T-cell (primary cell): Measurements from ENCODE around the gene PSD. TPM values are rescaled to one million over a fixed set of nuclear protein-coding genes. Genes with fewer than 3 reads are reported as not detected.

Experiments used
- ATAC-seq, 4 experiments: fragments of 200-7000 bp in 3 of 4; fragments of 150-1000 bp in 1 of 4; cut with Tn5 transposase; replicated peaks in 1 of 4; 1 replicate in 3 of 4; 2 replicates in 1 of 4; pipeline ENCODE4 v1.10.0; 2021; ENCODE audit warnings: moderate library complexity in 3 of 4, mild to moderate bottlenecking in 2 of 4, moderate number of reproducible peaks in 1 of 4
- CTCF ChIA-PET, 2 donors: fragments of 300-600 bp; sonication (Branson Sonifier 250); formaldehyde crosslinking; loops; one replicate each; lab custom pipeline; 2022; ENCODE audit warnings: antibody characterized with exemption in 2 of 2; lab: Charles Lee
- POLR2A ChIA-PET, 2 donors: fragments of 300-600 bp; sonication (Branson Sonifier 250); formaldehyde crosslinking; loops; one replicate each; lab custom pipeline; 2022; ENCODE audit warnings: antibody characterized with exemption in 2 of 2; lab: Charles Lee
- DNase-seq, 35 experiments: peaks; one replicate each; pipeline versions ENCODE4 v3.0.0 to v3.0.0-alpha.2; 2013 to 2023
- H3K27ac ChIP-seq: one replicate; pipeline ENCODE4 v1.5.1; 2013; ENCODE audit warnings: low read length
- H3K27me3 ChIP-seq, 2 experiments: replicated peaks in 1 of 2; 1 replicate in 1 of 2; 2 replicates in 1 of 2; pipeline versions ENCODE4 v1.6.1 to v1.7.0; 2013; ENCODE audit warnings: low read length in 1 of 2, mixed read lengths in 1 of 2; ENCODE audit not compliant: control insufficient read depth in 2 of 2, insufficient read depth in 2 of 2; ENCODE audit errors: extremely low read depth in 1 of 2
- H3K36me3 ChIP-seq, 2 donors: 1 replicate in 1 of 2; 2 replicates in 1 of 2; pipeline versions ENCODE4 v1.6.1 to v1.7.0; 2013; ENCODE audit warnings: low read length in 1 of 2; ENCODE audit not compliant: control insufficient read depth in 2 of 2, insufficient read depth in 1 of 2; ENCODE audit errors: extremely low read depth in 1 of 2
- H3K4me1 ChIP-seq, 2 experiments: 1 replicate in 1 of 2; 2 replicates in 1 of 2; pipeline versions ENCODE4 v1.6.1 to v1.7.0; 2013; ENCODE audit warnings: low read length in 2 of 2, mixed read lengths in 1 of 2; ENCODE audit not compliant: insufficient read depth in 2 of 2, control insufficient read depth in 1 of 2; ENCODE audit errors: extremely low read depth in 1 of 2
- H3K4me3 ChIP-seq, 2 donors: 1 replicate in 1 of 2; 2 replicates in 1 of 2; pipeline versions ENCODE4 v1.5.1 to v1.7.0; 2013; ENCODE audit warnings: mild to moderate bottlenecking in 2 of 2, low read length in 1 of 2, moderate library complexity in 1 of 2; ENCODE audit not compliant: control insufficient read depth in 1 of 2; ENCODE audit errors: extremely low read depth in 1 of 2
- H3K9me3 ChIP-seq: 2 replicates; pipeline ENCODE4 v1.7.0; 2013
- H3K27ac Mint-ChIP-seq, 2 donors: one replicate each; pipeline ENCODE4 v1.8.0; 2020 to 2021; ENCODE audit warnings: mild to moderate bottlenecking in 2 of 2, mixed read lengths in 2 of 2
- H3K27me3 Mint-ChIP-seq, 2 donors: one replicate each; pipeline ENCODE4 v1.8.0; 2021 to 2022; ENCODE audit warnings: mixed read lengths in 2 of 2
- H3K36me3 Mint-ChIP-seq: one replicate; pipeline ENCODE4 v1.8.0; 2021; ENCODE audit warnings: mixed read lengths
- H3K4me1 Mint-ChIP-seq, 3 donors: one replicate each; pipeline ENCODE4 v1.8.0; 2020 to 2022; ENCODE audit warnings: mixed read lengths in 3 of 3, mild to moderate bottlenecking in 1 of 3
- H3K4me3 Mint-ChIP-seq, 3 donors: one replicate each; pipeline ENCODE4 v1.8.0; 2020 to 2022; ENCODE audit warnings: mild to moderate bottlenecking in 3 of 3, mixed read lengths in 3 of 3, moderate library complexity in 3 of 3
- H3K9me3 Mint-ChIP-seq, 3 donors: one replicate each; pipeline ENCODE4 v1.8.0; 2020 to 2022; ENCODE audit warnings: mixed read lengths in 3 of 3
- WGBS: methylation state at CpG from one replicate; pipeline ENCODE4 v1.1.5; 2013; ENCODE audit warnings: missing lambda C conversion rate; ENCODE audit not compliant: insufficient coverage; 5-methylcytosine and 5-hydroxymethylcytosine counted together
- total RNA-seq, 35 experiments: library from RNA in 6 of 35; stranded (reverse) in 6 of 35; fragments of 120-200 nt in 1 of 35; gene quantifications; one replicate each; pipeline versions ENCODE4 v1.2.1 to v1.2.4 and lab custom pipeline; 2013 to 2026

Gene PSD
- total RNA-seq, 5 donors from 2014 or later (not counting 1 experiment from before 2014, with no cell fraction given): 8.7 to 11.8 (median 8.8) TPM

GRCh38 chr10:102450124-102450373 lies 31.5 kb upstream of the PSD start:
- no peaks in the 10 kb centered on the region for H3K27me3 ChIP-seq
- CTCF ChIA-PET: interaction anchor here in 1 of 2 donors (1.6 to 2.6 kb wide), 3 partner anchors 11 to 57 kb away, joined by 5 to 12 read pairs (median 11); partner anchors contain the start of gene CUEDC2
- no peak for ATAC-seq
- H3K4me1 ChIP-seq: peaks cover 6 to 30% of the 10 kb centered on the region in 2 experiments
- H3K27ac ChIP-seq: peak overlapping the region; percentile 88
- Mint-ChIP-seq H3K27ac (peak overlapping the region; percentile 90 to 93), H3K36me3 (peaks cover 5% of the 10 kb centered on the region), H3K9me3 (no peaks in the 10 kb centered on the region), H3K4me1 (peaks cover 25 to 27% (median 25%) of the 10 kb centered on the region in 3 donors), H3K4me3 (peak overlapping the region; percentile 93 to 94 (median 93)), H3K27me3 (no peaks in the 10 kb centered on the region)
- H3K36me3 ChIP-seq: peaks cover 0 to 7% of the 10 kb centered on the region in 2 donors
- POLR2A ChIA-PET: interaction anchor here (0.7 to 0.8 kb wide), 4 partner anchors 12 to 216 kb away, joined by 3 to 4 read pairs (median 3); partner anchors contain the start of gene CUEDC2 (in 1 of the 2)
- H3K9me3 ChIP-seq: no peaks in the 10 kb centered on the region
- WGBS: under 1% methylated on average over 10 of the region's 11 CpGs
- DNase-seq: no peak
- H3K4me3 ChIP-seq: peak overlapping the region; percentile 89 to 93

- Histone ChIP-seq H3K4me3 (peak overlapping the region; percentile 89 to 93), H3K27ac (peak overlapping the region; percentile 88), H3K36me3 (peaks cover 0 to 7% of the 10 kb centered on the region in 2 donors), H3K4me1 (peaks cover 6 to 30% of the 10 kb centered on the region in 2 experiments), H3K27me3 (no peaks in the 10 kb centered on the region), H3K9me3 (no peaks in the 10 kb centered on the region)
- WGBS: no CpG with 5 or more reads among the region's 30 CpGs
- Mint-ChIP-seq H3K27ac (peak overlapping the region; percentile 90 to 93), H3K27me3 (no peaks in the 10 kb centered on the region), H3K4me3 (peak overlapping the region; percentile 93 to 94 (median 93)), H3K4me1 (peaks cover 25 to 27% (median 25%) of the 10 kb centered on the region in 3 donors), H3K36me3 (peaks cover 5% of the 10 kb centered on the region), H3K9me3 (no peaks in the 10 kb centered on the region)
- DNase-seq (peak; percentile 64 to 92 (median 86)), ATAC-seq (peak; percentile 51 to 74 (median 54))
- CTCF ChIA-PET: interaction anchor here in 1 of 2 donors (1.6 to 2.6 kb wide), 3 partner anchors 11 to 56 kb away, joined by 5 to 12 read pairs (median 11); partner anchors contain the start of gene CUEDC2
- POLR2A ChIA-PET: interaction anchor here (0.7 to 0.8 kb wide), 5 partner anchors 12 to 218 kb away, joined by 3 to 7 read pairs (median 3); partner anchors contain the start of gene CUEDC2 (in 1 of the 2)
These were observed 30.9 kb upstream of the PSD start for GRCh38 chr10:102449321-102450123.

- no CpG with 5 or more reads among the region's 2 CpGs for WGBS
- Histone ChIP-seq H3K27ac (no peak overlapping the region), H3K9me3 (no peaks in the 10 kb centered on the region), H3K4me1 (peaks cover 4 to 8% of the 10 kb centered on the region in 2 experiments), H3K36me3 (no peaks in the 10 kb centered on the region), H3K4me3 (no peak overlapping the region), H3K27me3 (no peaks in the 10 kb centered on the region)
- ChIA-PET CTCF (interaction anchor here in 1 of 2 donors (0.6 kb wide), 1 partner anchor 184 kb away, joined by 3 read pairs; no protein-coding TSS in a partner anchor), POLR2A (interaction anchor here in 1 of 2 donors (0.7 kb wide), 1 partner anchor 44 kb away, joined by 3 read pairs; no protein-coding TSS in a partner anchor)
- no peak for ATAC-seq
- Mint-ChIP-seq H3K9me3 (no peaks in the 10 kb centered on the region), H3K27ac (no peak overlapping the region), H3K4me3 (no peak overlapping the region), H3K27me3 (no peaks in the 10 kb centered on the region), H3K36me3 (no peaks in the 10 kb centered on the region), H3K4me1 (peaks cover 8 to 10% (median 9%) of the 10 kb centered on the region in 3 donors)
- no peak for DNase-seq
These were observed 26.3 kb upstream of the PSD start for GRCh38 chr10:102444851-102445250.

GRCh38 chr10:102438374-102438773 lies 19.8 kb upstream of the PSD start:
- CTCF ChIA-PET: no interaction called here
- no peaks in the 10 kb centered on the region for H3K27me3 Mint-ChIP-seq
- DNase-seq: no peak
- no peaks in the 10 kb centered on the region for H3K9me3 ChIP-seq
- no peak overlapping the region for H3K27ac Mint-ChIP-seq
- no peak overlapping the region for H3K4me3 Mint-ChIP-seq
- H3K9me3 Mint-ChIP-seq: no peaks in the 10 kb centered on the region
- peaks cover 3% of the 10 kb centered on the region for H3K36me3 Mint-ChIP-seq
- H3K4me1 Mint-ChIP-seq: peaks cover 39 to 51% (median 45%) of the 10 kb centered on the region in 3 donors
- WGBS: no CpG with 5 or more reads among the region's 1 CpG
- H3K36me3 ChIP-seq: peaks cover 0 to 3% of the 10 kb centered on the region in 2 donors
- POLR2A ChIA-PET: interaction anchor here in 1 of 2 donors (0.5 to 0.7 kb wide), 2 partner anchors 52 to 292 kb away, joined by 3 to 4 read pairs; no protein-coding TSS in a partner anchor
- no peak for ATAC-seq
- H3K4me3 ChIP-seq: no peak overlapping the region
- H3K4me1 ChIP-seq: peaks cover 32 to 49% of the 10 kb centered on the region in 2 experiments
- H3K27ac ChIP-seq: no peak overlapping the region
- peaks cover 0 to 4% of the 10 kb centered on the region in 2 experiments for H3K27me3 ChIP-seq

- H3K27ac Mint-ChIP-seq: peak overlapping the region; percentile 11 to 95
- no peak for DNase-seq
- no peaks in the 10 kb centered on the region for H3K27me3 Mint-ChIP-seq
- no peaks in the 10 kb centered on the region for H3K9me3 Mint-ChIP-seq
- H3K4me1 Mint-ChIP-seq: peaks cover 44 to 60% (median 52%) of the 10 kb centered on the region in 3 donors
- Histone ChIP-seq H3K4me3 (peak overlapping the region in 1 of 2 donors; percentile 51), H3K9me3 (no peaks in the 10 kb centered on the region), H3K36me3 (peaks cover 0 to 3% of the 10 kb centered on the region in 2 donors), H3K4me1 (peaks cover 36 to 58% of the 10 kb centered on the region in 2 experiments), H3K27me3 (peaks cover 0 to 4% of the 10 kb centered on the region in 2 experiments), H3K27ac (no peak overlapping the region)
- CTCF ChIA-PET: interaction anchor here in 1 of 2 donors (0.6 kb wide), 1 partner anchor 117 kb away, joined by 3 read pairs; no protein-coding TSS in a partner anchor
- WGBS: 92% methylated on average over 2 of the region's 3 CpGs
- POLR2A ChIA-PET: interaction anchor here in 1 of 2 donors (0.7 kb wide), 1 partner anchor 292 kb away, joined by 4 read pairs; no protein-coding TSS in a partner anchor
- peak overlapping the region in 2 of 3 donors; percentile 52 to 92 for H3K4me3 Mint-ChIP-seq
- H3K36me3 Mint-ChIP-seq: peaks cover 3% of the 10 kb centered on the region
- no peak for ATAC-seq
These were observed 18.9 kb upstream of the PSD start for GRCh38 chr10:102437515-102437914.

- Histone ChIP-seq H3K4me3 (peak overlapping the region; percentile 56 to 75), H3K27ac (peak overlapping the region; percentile 41), H3K36me3 (peaks cover 0 to 3% of the 10 kb centered on the region in 2 donors), H3K27me3 (peaks cover 0 to 4% of the 10 kb centered on the region in 2 experiments), H3K9me3 (no peaks in the 10 kb centered on the region), H3K4me1 (peaks cover 43 to 67% of the 10 kb centered on the region in 2 experiments)
- H3K27ac Mint-ChIP-seq: peak overlapping the region; percentile 95 to 97
- peaks cover 55 to 72% (median 58%) of the 10 kb centered on the region in 3 donors for H3K4me1 Mint-ChIP-seq
- DNase-seq: no peak
- ATAC-seq: no peak
- POLR2A ChIA-PET: interaction anchor here in 1 of 2 donors (0.5 kb wide), 1 partner anchor 186 kb away, joined by 7 read pairs; no protein-coding TSS in a partner anchor
- H3K9me3 Mint-ChIP-seq: no peaks in the 10 kb centered on the region
- H3K4me3 Mint-ChIP-seq: peak overlapping the region; percentile 76 to 92 (median 79)
- 65% methylated on average over 6 of the region's 6 CpGs for WGBS
- CTCF ChIA-PET: interaction anchor here in 1 of 2 donors (0.5 kb wide), 1 partner anchor 139 kb away, joined by 3 read pairs; no protein-coding TSS in a partner anchor
- H3K27me3 Mint-ChIP-seq: no peaks in the 10 kb centered on the region
- H3K36me3 Mint-ChIP-seq: peaks cover 3% of the 10 kb centered on the region
These were observed 17.7 kb upstream of the PSD start for GRCh38 chr10:102436312-102436711.
